HTERT RPE-1 (cell line): ENCODE results near the gene CHRDL2.

Experiments used
- in situ Hi-C: fragments of 300-500 bp; cut with MboI; formaldehyde crosslinking; loops from 4 replicates; pipeline ENCODE4 v1.14.3; 2020; ENCODE audit warnings: low sequenced_read_pairs

CHRDL2 gene

DNA sequence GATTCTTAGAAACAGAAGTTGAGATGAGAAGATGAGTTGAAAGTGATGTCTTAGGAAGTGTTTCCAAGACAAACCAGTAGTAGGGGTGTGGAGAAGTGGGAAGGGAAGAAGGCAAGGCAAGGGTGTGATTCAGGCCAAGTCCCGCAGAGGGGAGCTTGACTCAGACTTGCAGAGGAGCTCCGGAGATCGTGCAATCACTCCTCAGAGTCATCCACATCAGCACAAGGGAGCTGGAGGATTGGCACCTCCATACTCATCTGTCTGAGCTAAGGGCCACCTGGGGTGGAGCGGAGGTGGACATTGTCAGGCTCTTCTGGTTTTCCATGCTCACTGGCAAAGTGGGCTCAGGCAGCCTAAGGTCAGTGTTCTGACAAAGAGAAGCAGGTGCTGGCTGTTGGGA, 44.4 kb downstream of the CHRDL2 start:
- in situ Hi-C loops, result no loop called here

DNA sequence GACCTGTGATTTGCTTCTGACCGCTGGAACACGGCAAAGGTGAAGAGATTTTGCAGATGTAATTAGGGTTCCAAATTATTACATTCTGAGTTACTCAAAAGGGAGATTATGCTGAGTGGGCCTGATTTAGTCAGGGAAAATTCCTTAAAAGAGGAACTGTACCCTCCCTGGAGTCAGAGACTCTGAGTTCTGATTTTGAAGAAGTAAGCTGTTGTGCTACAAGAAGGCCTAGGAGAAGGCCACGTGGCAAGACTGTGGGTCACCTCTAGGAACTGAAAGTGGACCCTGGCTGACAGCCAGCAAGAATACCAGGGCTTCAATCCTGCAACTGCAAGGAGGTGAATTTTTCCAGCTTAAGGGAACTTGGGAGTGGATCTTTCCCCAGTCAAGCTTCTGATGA, 45.3 kb downstream of the CHRDL2 start:
- in situ Hi-C loops, result no loop called here

DNA sequence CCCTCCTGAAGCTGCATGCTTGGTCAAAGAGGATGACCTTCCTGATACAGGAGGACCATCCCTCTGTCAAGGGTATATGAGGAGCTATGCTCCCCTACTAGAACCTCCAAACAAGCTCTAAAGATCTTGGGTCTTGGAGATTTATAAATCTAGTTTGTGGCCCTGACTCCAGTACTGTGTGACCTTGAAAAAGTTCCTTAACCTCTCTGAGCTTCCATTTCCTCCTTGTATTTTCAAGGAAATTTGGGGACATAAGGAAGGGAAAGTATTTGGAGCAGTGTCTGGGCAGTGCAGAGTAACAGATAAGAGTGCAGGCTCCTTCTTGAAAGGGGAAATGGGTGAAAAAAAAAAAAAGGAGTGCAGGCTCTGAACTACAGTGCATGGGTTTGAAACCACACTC, 45.9 kb downstream of the CHRDL2 start:
- in situ Hi-C loops, result no loop called here

DNA sequence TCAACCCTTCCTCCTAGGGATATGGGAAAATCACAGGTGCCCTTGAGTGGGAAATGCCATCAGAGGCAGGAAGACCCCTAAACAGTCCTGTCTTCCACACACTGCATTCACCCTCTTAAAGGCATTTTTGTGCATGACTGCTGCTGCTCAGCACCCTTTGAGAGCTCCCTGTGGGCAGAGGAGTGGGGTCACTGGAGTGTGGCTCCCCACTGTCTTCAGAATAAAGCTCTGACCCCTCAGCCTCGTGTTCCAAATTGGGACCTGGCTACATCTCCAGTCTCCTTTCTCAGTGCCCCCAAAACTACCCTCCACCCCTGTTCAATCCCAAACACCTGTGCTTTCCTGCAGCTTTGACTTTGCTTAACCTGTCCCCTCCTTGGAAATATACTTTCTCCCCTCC, 46.6 kb downstream of the CHRDL2 start:
- in situ Hi-C loops, result no loop called here

DNA sequence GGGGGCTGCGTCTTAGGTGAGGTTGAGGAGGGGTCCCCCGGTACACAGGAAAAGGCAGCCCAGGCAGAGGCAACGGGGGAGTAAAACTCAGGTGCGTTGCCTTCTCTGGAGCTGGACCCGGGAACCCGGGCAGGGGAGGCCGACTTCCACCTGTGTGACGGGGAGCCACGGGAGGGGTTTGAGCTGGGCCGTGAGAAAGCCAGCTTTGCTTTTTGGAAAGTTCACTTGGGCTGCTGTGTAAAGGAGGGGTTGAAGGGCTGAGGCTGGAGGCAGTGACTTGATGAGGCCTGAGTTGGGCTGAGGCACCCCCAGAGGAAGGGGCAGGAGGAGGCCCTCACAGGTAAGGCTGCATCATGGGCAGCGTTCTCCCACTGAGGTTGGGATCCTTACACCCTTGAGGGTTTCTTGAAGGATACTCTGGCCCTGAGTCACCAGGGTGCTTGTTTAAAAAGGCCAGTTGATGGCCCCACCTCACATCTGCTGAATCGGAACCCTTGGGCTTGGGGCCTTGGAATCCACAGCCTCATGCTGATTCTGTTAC, 47.2 kb downstream of the CHRDL2 start:
- in situ Hi-C loops, result no loop called here

DNA sequence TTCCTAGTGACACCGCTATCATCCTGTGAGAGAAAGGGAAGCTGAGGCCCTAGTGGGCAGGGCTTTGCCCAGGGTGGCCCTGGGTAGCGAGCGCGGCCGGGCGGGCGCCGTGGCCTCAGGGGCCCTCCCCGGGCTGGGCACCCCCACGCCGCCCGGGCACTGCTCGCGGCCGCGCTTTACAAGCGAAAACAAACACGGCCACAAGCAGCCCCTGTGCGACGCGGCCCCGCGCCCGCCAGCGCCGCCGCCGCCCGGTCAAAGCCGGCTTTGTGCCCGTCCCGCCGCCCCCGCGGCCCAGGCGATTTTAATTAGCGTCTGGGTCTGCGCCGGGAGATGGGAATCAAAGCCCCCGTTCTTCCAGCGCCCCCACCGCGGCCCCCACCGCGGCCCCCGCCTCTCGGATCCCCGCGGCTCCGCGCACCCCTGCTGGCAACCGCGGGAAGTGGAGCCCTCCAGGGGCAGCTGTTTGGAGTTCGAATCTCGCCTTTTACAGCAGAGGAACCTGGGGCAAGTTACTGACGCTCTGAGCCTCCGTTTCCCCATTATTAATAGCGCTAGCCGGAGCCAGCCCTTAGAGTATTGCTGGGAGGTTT, 47.9 kb downstream of the CHRDL2 start:
- in situ Hi-C loops, result no loop called here

DNA sequence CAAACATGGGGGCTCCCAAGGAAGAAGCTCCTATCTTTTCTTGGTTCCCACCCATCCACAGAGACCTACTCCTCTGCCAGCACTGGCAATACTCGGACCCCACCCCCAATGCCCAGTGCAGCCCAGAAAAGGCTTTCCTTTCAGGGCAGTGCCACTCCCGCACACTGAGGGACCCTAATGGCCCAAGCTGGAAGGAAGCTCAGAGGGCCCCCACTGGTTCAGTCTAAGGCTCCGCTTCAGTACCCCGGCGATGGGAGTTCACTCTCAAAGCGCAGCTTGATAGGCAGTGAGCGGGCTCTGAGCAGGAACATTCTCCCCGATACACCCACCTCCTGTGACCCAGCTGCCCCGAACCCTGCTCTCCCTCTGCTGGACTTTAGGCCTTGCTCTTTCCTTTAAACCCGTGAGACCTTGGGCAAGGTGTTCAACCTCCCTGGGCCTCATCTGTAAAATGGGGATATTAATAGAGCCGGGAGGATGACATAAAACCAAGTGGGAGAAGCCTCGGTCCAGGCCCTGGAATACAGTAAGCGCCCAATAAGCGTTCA, 48.4 kb downstream of the CHRDL2 start:
- in situ Hi-C loops, result no loop called here

DNA sequence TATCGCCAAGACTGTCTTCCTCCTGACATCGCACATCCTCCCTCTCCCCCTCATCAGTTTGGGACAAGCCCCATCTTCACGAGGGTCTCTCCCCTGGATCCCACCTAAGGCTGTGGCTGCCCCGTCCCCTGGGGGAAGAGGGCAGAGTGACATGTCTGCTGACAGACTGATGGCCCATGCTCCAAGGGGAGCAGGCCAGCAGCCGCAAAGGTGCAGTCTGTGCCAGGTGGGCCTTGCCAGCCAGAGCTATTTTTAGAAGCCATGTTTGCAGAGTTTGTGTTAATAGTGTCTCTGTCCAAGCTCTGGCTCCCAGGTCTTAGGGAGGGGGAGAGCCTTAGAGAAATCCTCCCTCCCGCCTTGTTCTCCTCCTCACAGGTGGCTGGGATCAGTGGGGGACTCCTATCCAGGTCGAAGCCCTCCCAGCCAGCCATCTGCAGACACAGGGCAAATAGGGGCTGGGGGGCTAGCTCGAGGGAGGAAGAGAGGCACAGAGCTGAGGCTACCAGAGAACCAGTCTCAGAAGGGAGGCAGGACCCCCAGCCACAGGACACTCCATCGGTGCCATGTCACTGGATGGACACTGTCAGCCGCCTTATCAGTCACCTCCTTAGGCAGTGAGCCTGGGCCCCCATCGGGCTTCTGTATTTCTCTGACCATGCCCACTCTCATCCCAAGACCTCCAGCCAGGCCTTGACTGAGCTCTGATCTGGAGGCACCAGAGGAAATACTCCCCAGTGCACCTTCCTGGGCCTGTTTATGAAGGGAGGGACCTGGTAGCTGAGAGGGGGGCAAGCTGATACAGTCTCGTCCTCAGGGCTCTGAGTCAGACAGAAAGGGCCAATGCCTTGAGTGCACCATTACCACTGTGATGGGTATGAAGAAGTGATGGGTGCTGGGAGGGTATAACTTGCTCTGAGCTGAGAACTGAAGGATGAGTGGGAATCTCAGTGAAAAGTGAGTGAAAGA, 49.3 kb downstream of the CHRDL2 start:
- in situ Hi-C loops, result no loop called here

DNA sequence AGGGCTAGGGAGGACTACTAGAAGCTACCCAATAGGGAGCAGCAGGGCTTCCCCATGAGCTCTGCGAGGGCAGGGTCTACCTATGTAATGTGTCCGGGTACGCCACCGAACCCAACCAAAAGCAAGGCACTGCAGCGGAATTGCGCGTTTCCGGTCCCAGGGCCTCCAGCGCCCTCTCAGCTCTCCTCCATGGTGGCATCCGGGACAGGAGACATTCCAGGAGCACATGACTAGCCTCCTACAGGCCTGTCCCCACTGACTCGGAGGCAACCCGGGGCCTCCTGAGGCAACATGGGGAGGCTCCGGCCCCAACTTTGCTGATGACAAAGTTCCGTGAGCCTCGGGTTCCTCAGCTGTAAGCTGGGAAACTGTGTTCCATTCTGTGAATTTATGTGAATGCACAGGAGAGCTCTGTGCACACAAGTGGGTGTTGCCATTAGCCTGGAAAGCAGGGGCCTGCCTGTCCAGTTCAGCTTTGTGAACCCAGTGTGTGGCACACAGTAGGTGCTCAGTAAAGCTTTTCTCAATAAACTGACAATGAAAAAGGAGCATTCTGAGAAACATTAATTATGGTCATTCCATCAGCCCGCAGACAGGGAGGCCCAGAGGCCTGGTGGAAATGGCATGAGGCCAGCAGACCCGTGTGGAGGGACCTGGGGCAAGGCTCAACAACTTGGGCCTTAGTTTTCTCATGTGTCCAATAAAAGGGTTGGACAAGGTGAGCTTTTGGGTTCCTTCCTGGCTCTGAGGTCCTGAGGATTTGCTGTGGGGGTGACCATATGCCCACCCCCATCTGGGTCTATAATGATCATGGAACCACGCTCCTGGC, 50.3 kb downstream of the CHRDL2 start:
- in situ Hi-C loops, result no loop called here

DNA sequence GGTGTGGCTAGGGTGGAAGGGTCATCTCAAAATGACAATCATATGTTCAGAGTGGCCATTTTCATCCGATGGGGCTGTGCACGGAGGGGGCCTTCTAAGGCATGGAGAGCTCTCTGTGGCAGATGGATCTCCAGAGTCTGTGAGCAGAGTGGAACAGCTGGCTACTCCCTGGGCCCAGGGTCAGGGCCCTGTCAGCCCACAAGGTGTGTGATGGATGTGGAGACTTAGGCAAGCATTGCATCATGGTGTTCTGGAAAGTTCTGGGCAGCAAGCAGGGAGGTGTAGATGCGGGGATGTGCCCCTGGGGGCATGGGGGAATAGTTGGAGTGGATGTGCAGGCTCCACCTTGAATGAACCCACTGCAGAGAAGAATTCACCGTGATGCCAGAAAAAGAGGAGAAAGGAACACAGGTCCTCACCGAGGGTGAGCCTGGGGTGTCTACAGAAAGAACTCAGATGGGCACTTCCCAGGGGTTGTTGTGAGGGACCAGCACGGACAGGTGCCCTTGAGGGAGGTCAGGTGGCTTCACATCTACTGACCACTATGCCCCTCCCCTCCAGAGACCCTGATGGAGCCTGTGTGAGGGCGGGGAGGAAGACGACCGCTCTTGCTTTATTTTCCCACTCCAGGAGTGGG, 51.1 kb downstream of the CHRDL2 start:
- in situ Hi-C loops, result no loop called here

DNA sequence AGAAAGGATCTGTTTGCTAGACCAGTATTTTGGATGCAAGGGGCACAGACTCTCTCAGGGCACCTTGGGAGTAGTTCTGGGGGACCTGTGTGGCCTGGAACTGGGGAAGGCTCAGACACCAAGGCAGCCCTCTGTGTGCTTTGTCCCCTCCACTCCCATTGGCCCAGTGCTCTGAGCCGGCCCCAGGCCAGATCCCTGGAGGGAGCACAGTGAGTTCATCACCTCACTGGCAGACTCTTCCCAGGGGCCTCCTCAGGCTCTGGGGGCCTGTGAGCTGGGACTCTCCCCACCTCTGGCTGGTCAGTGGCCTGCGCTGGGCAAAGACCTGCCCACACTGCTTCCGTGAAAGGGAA, 51.7 kb downstream of the CHRDL2 start:
- in situ Hi-C loops, result no loop called here

DNA sequence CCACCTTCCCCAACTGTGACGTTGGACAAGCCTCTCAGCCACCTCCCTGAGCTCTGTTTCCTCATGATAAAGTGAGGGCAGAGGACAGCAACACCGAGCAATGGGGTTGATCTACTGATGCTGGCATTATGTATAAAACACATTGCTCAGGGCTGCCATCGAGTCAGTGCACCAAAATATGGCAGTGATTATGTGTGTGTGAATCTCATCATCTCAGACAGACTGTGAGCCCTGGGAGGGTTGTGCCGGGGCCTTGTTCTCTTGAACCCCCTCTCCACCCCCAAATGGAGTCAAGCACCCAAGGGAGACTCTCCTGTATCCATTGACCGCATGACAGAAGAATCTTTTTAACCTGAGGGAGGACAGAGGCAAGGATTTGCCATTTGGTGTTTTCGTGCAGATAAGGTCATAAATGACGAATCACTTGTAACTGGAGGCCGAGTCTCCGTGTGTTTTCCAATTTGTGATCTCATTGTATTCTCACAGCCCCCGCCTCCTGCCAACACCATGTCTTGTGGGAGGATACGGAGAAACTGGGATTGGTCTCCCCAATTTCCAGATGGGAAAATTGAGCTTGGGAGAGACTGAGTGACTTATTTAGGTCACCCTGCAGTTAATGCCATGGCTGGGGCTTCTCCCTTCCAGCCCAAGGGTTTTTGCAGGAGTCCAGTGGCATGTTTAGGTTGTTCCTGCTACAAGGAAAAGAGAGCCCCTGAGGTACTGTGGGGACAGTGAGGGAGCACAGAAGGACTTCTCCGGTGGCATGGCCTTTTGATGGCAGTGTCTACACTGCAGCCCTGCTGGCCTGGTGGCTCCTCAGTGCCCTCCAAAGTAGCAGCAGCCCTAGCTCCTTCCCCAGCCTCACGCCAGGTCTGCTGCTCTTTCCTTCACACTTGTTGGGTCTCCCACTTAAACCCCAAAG, 52.4 kb downstream of the CHRDL2 start:
- in situ Hi-C loops, result no loop called here

DNA sequence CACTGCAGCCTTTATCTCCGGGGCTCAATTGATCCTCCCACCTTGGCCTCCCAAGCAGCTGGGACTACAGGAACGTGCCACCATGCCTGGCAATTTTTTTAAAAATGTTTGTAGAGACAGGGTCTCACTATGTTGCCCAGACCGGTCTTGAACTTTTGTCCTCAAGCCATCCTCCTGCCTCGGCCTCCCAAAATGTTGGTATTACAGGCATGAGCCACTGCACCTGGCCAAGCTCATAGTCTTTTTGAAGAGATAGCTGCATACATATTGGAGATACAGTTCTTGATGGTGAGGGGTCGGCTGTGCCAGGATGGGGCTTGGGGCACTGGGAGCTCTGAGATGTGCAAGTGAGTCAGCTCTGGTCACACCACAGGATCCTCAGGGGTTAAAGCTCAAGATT, 53.2 kb downstream of the CHRDL2 start:
- in situ Hi-C loops, result no loop called here

DNA sequence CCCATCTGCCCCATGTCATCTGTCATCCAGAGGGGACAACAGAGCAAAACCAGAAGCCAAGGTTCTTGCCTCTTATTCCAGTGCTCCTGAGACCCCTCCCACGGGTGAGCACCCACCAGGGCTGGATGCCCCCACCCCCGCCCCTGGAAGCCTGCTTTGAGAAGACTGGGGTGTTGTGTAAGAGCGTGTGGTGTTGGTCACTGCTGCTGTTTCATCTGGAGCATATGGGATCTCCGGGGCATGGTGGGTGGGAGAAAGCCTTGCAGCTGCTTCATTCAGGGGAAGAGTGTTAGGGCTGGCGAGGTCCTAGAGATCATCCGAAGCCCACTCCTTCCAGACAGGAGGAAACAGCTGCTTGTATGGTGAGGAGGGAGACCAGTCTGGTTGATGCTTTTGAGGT, 54.1 kb downstream of the CHRDL2 start:
- in situ Hi-C loops, result no loop called here

DNA sequence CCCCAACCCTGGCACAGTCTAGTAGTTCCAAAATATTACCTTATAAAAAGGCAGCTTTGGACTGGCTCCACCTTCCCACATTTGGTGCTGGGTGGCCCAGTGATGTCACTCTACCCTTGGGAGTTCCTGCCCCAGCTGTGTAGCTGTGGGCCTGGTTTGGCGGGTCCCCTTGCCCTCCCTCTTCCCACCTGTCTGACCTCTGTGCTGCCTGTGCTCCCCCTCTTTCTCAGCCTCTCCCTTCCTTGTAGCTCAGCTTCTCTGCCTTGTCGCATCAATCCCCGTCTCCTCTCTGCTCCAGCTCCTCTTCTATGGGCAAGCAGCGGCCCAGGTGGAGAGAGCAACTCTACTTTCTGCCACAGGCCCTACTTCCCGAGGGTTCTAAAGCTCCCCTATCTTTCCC, 54.6 kb downstream of the CHRDL2 start:
- in situ Hi-C loops, result no loop called here

DNA sequence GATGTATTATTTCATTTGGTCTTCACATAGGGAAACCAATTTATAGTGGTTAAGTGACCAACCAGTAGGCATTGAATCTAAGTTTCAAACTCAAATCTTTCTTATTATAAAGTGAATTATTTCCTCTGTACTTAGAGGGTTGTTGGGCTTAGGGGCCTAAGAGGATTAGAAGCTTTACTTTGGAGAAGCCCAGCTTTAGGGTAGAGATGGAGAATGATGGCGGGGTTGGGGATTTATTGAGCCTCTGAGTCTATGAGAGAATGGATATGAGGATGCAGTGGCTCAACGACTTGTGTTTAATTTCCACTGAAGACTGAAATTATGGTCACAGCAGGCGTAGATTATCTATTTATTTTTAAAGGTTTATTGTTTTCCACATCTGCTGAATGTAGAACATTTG, 55.5 kb downstream of the CHRDL2 start:
- in situ Hi-C loops, result no loop called here

DNA sequence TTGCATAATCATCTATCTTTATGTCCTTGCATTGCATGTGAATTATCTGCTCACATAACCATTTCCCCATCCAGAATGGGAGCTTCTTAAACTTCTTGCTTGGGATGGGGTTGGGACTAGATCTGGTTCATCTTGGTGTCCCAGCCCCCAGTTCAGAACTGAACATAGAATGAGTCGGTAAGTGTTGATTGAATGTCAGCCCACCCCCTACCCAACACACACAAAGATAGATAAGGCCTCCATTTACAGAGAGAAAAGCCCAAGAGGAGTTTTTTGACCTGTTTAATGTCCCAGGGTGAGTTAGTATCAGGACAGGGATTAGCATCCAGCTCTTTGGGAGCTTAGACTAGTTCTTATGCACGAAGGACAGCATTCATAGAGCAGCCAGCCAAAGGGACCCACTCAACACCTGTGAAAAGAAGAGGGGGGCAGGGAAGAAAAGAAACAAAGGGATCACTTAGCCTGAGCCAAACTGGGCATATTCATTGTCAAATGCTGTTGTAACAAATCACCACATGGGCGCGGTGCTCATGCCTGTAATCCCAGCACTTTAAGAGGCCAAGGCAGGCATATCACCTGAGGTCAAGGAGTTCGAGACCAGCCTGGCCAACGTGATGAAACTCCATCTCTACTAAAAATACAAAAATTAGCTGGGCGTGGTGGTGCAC, 57.4 kb downstream of the CHRDL2 start:
- in situ Hi-C loops, result no loop called here

DNA sequence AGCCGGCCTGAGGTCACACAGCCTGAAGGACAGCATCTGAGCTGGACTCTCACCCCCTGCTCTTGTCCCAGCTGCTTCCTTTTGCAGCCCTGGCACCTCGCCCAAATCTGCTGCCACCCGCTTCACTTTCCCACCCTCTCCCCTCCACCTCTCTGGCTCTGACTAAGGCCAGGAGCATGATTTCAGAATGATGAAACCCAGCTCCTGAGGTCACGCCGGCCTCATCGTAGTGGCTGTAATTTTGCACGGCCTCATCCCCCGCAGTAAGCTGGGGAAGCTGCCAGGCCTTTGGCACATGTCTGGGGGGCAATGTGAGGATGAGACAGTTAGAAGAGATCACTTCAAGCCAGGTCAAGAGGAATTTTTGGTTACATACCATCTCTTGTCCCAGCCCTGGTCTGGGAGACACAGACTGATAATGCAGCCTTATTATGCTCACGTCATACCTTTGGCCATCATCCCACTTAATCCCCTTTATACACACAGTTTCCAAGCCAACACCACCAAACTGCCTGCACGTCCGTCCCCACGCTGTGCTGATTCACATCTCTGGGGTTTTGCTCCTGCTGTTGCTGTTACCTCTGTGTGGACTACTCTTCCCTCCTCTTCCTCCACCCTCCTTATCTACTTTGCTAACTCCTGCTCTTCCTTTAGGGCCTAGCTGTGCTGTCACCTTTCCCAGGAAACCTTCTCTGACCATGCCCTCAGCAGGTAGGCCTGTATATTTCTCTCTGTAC, 58.1 kb downstream of the CHRDL2 start:
- in situ Hi-C loops, result no loop called here
